H1 (cell line): Measurements from ENCODE around the gene MPST. TPM values are rescaled to one million over a fixed set of nuclear protein-coding genes. Genes with fewer than 3 reads are reported as not detected.

Experiments used
- CTCF ChIA-PET: fragments of 300-600 bp; sonication (Branson Sonifier 250); formaldehyde crosslinking; loops from one replicate; lab custom pipeline; 2021; ENCODE audit not compliant: partially characterized antibody; lab: Charles Lee
- POLR2A ChIA-PET: fragments of 300-600 bp; sonication (Branson Sonifier 250); formaldehyde crosslinking; loops from one replicate; lab custom pipeline; 2021; ENCODE audit warnings: inconsistent platforms; ENCODE audit not compliant: partially characterized antibody; lab: Charles Lee
- DNase-seq, 2 experiments: peaks; one replicate each; pipeline versions ENCODE4 v3.0.0 to v3.0.0-alpha.2; 2010 to 2022; ENCODE audit warnings: low spot score in 2 of 2, low read depth in 1 of 2, mixed read lengths in 1 of 2
- FAIRE-seq: peaks from 2 replicates; lab custom pipeline; 2011; peaks lifted over from hg19 to GRCh38; lab: Jason Lieb, UNC
- H2AFZ ChIP-seq: 2 replicates; pipeline ENCODE4 v1.8.1; 2012; ENCODE audit warnings: low read length, inconsistent platforms
- H2AK5ac ChIP-seq: 2 replicates; pipeline ENCODE4 v1.6.1; 2013; ENCODE audit warnings: low read depth, low read length
- H2BK120ac ChIP-seq: replicated peaks from 2 replicates; pipeline ENCODE3; 2013; ENCODE audit warnings: low read depth, low read length, inconsistent platforms
- H2BK12ac ChIP-seq: 2 replicates; pipeline ENCODE4 v1.6.1; 2013; ENCODE audit warnings: low read depth, low read length
- H2BK15ac ChIP-seq: 2 replicates; pipeline ENCODE4 v1.6.1; 2013; ENCODE audit warnings: low read length
- H2BK20ac ChIP-seq: 2 replicates; pipeline ENCODE4 v1.6.1; 2013; ENCODE audit warnings: low read length
- H2BK5ac ChIP-seq: 2 replicates; pipeline ENCODE4 v1.6.1; 2013; ENCODE audit warnings: low read depth, low read length
- H3K14ac ChIP-seq: 2 replicates; pipeline ENCODE4 v1.6.1; 2013; ENCODE audit warnings: inconsistent platforms; ENCODE audit not compliant: insufficient read length
- H3K18ac ChIP-seq: 2 replicates; pipeline ENCODE4 v1.6.1; 2013; ENCODE audit warnings: low read length; ENCODE audit errors: extremely low read depth
- H3K23ac ChIP-seq: 2 replicates; pipeline ENCODE4 v1.6.1; 2013; ENCODE audit warnings: inconsistent platforms; ENCODE audit not compliant: insufficient read length
- H3K23me2 ChIP-seq: 2 replicates; pipeline ENCODE4 v1.6.1; 2013; ENCODE audit warnings: low read depth, low read length
- H3K27ac ChIP-seq: 2 replicates; pipeline ENCODE4 v1.6.1; 2011; ENCODE audit warnings: low read depth, low read length, inconsistent platforms
- H3K27me3 ChIP-seq, 4 experiments: replicated peaks in 1 of 4; 1 replicate in 1 of 4; 2 replicates in 3 of 4; pipeline versions ENCODE4 v1.6.1 to v1.8.1; 2011 to 2013; ENCODE audit warnings: low read length in 3 of 4, mild to moderate bottlenecking in 3 of 4, inconsistent platforms in 2 of 4, mixed read lengths in 2 of 4, moderate library complexity in 1 of 4; ENCODE audit not compliant: control insufficient read depth in 3 of 4, insufficient read depth in 3 of 4; ENCODE audit errors: extremely low read depth in 1 of 4
- H3K36me3 ChIP-seq, 4 experiments: 2 replicates each; pipeline versions ENCODE4 v1.6.1 to v1.8.1; 2011 to 2013; ENCODE audit warnings: mild to moderate bottlenecking in 4 of 4, low read length in 3 of 4, moderate library complexity in 2 of 4, control low read depth in 1 of 4, inconsistent platforms in 1 of 4; ENCODE audit not compliant: insufficient read depth in 4 of 4, control insufficient read depth in 2 of 4
- H3K4ac ChIP-seq: replicated peaks from 2 replicates; pipeline ENCODE3; 2013; ENCODE audit warnings: low read length, low read depth, mixed read lengths, inconsistent platforms; ENCODE audit not compliant: insufficient read length
- H3K4me1 ChIP-seq, 4 experiments: replicated peaks in 1 of 4; 1 replicate in 1 of 4; 2 replicates in 3 of 4; pipeline versions ENCODE4 v1.6.1 to v1.8.1; 2011 to 2013; ENCODE audit warnings: low read length in 3 of 4, inconsistent platforms in 2 of 4, mixed read lengths in 1 of 4; ENCODE audit not compliant: insufficient read depth in 4 of 4, control insufficient read depth in 3 of 4
- H3K4me2 ChIP-seq, 2 experiments: 2 replicates each; pipeline versions ENCODE4 v1.6.1 to v1.8.1; 2011 to 2013; ENCODE audit warnings: low read depth in 2 of 2, low read length in 2 of 2, control low read depth in 1 of 2, inconsistent platforms in 1 of 2, mild to moderate bottlenecking in 1 of 2; ENCODE audit not compliant: insufficient read depth in 1 of 2
- H3K4me3 ChIP-seq, 4 experiments: fragments of 200-600, 300-600 bp in 1 of 4; sonication (generic), shearing (Covaris generic), sonication (Bioruptor Twin) in 1 of 4; 2 replicates each; pipeline versions ENCODE4 v1.5.1 to v1.8.1; 2011 to 2016; ENCODE audit warnings: low read length in 4 of 4, low read depth in 3 of 4, control low read depth in 2 of 4, inconsistent platforms in 2 of 4, mild to moderate bottlenecking in 2 of 4, mixed read lengths in 1 of 4, moderate library complexity in 1 of 4; ENCODE audit not compliant: insufficient read depth in 2 of 4; ENCODE audit errors: extremely low read depth in 1 of 4
- H3K56ac ChIP-seq: replicated peaks from 2 replicates; pipeline ENCODE3; 2013; ENCODE audit warnings: low read depth, mild to moderate bottlenecking, mixed read lengths, low read length, inconsistent platforms; ENCODE audit not compliant: insufficient read length
- H3K79me1 ChIP-seq: 2 replicates; pipeline ENCODE4 v1.6.1; 2013; ENCODE audit warnings: low read depth, low read length, control low read depth
- H3K79me2 ChIP-seq, 2 experiments: 2 replicates each; pipeline versions ENCODE4 v1.6.1 to v1.8.1; 2012 to 2013; ENCODE audit warnings: low read length in 2 of 2, mild to moderate bottlenecking in 2 of 2, inconsistent platforms in 1 of 2; ENCODE audit not compliant: insufficient read depth in 2 of 2, control insufficient read depth in 1 of 2
- H3K9ac ChIP-seq, 4 experiments: replicated peaks in 1 of 4; 1 replicate in 1 of 4; 2 replicates in 3 of 4; pipeline versions ENCODE4 v1.6.1 to v1.8.1; 2011 to 2013; ENCODE audit warnings: low read depth in 3 of 4, low read length in 3 of 4, control low read depth in 2 of 4, mild to moderate bottlenecking in 2 of 4, moderate library complexity in 2 of 4, inconsistent platforms in 1 of 4; ENCODE audit errors: extremely low read depth in 1 of 4
- H3K9me3 ChIP-seq, 2 experiments: 2 replicates each; pipeline versions ENCODE4 v1.6.1 to v1.8.1; 2012 to 2013; ENCODE audit warnings: mild to moderate bottlenecking in 2 of 2, moderate library complexity in 2 of 2, control low read depth in 1 of 2, inconsistent platforms in 1 of 2, low read depth in 1 of 2, low read length in 1 of 2, mixed read lengths in 1 of 2; ENCODE audit not compliant: insufficient read depth in 2 of 2
- H4K20me1 ChIP-seq, 2 experiments: replicated peaks in 1 of 2; 2 replicates each; pipeline versions ENCODE3 to v1.8.1; 2011 to 2013; ENCODE audit warnings: inconsistent platforms in 2 of 2, low read length in 2 of 2, mild to moderate bottlenecking in 1 of 2; ENCODE audit not compliant: insufficient read depth in 2 of 2, control insufficient read depth in 1 of 2
- H4K5ac ChIP-seq: 2 replicates; pipeline ENCODE4 v1.6.1; 2013; ENCODE audit warnings: low read length, low read depth, mixed read lengths, inconsistent platforms; ENCODE audit not compliant: insufficient read length
- H4K8ac ChIP-seq: 2 replicates; pipeline ENCODE4 v1.8.0; 2013; ENCODE audit warnings: mild to moderate bottlenecking, moderate library complexity, low read length, inconsistent platforms; ENCODE audit not compliant: insufficient read depth; ENCODE audit errors: extremely low read depth
- H4K91ac ChIP-seq: replicated peaks from 2 replicates; pipeline ENCODE3; 2013; ENCODE audit warnings: low read length, mixed read lengths, inconsistent platforms; ENCODE audit not compliant: insufficient read length
- E2F6 ChIP-seq: IDR thresholded peaks from 2 replicates; pipeline ENCODE4 v1.6.1; 2012; ENCODE audit warnings: inconsistent platforms
- WGBS, 2 experiments: shearing (Covaris generic) in 1 of 2; methylation state at CpG; one replicate each; pipeline versions ENCODE4 v1.1.6 to v1.1.7; 2013 to 2015; ENCODE audit warnings: low lambda C conversion rate in 2 of 2, mixed read lengths in 2 of 2, inconsistent platforms in 1 of 2, low coverage in 1 of 2, missing lambda C conversion rate in 1 of 2; ENCODE audit not compliant: insufficient replicate concordance in 2 of 2, insufficient coverage in 1 of 2, insufficient read length in 1 of 2; ENCODE audit errors: extremely low coverage in 1 of 2, missing lambda C conversion rate in 1 of 2; 5-methylcytosine and 5-hydroxymethylcytosine counted together
- polyA plus RNA-seq, 7 experiments: library from polyadenylated mRNA; depleted of rRNA in 3 of 7; stranded (reverse) in 5 of 7; unstranded in 2 of 7; fragments of >200 nt in 5 of 7; fragments of 200-250 nt in 2 of 7; gene quantifications; 1 replicate in 5 of 7; 2 replicates in 1 of 7; 4 replicates in 1 of 7; pipeline versions ENCODE4 v1.2.1 to v1.2.3, GENCODE V29; 2011 to 2013; ENCODE audit warnings: missing spikeins in 2 of 7, mixed read lengths in 2 of 7
- total RNA-seq: library from RNA; stranded (reverse); fragmentation: NEBNext Ultra II Directional; extraction: Animal tissue kit (Norgen Biotek cat#: 25700); gene quantifications from 2 replicates; pipeline ENCODE4 v1.2.1, GENCODE V29; 2021
- TF ChIP-seq, protein P1 (sequence below): IDR thresholded peaks from 2 replicates; pipeline ENCODE4 v1.6.1; 2011; ENCODE audit warnings: low read length, improper control_type of control experiment

Gene MPST
- total and polyA plus RNA-seq, 2 of the 8 experiments (the other 6 are each of a cell fraction or from before 2014, with no cell fraction given) = 86.0 to 124 TPM

DNA sequence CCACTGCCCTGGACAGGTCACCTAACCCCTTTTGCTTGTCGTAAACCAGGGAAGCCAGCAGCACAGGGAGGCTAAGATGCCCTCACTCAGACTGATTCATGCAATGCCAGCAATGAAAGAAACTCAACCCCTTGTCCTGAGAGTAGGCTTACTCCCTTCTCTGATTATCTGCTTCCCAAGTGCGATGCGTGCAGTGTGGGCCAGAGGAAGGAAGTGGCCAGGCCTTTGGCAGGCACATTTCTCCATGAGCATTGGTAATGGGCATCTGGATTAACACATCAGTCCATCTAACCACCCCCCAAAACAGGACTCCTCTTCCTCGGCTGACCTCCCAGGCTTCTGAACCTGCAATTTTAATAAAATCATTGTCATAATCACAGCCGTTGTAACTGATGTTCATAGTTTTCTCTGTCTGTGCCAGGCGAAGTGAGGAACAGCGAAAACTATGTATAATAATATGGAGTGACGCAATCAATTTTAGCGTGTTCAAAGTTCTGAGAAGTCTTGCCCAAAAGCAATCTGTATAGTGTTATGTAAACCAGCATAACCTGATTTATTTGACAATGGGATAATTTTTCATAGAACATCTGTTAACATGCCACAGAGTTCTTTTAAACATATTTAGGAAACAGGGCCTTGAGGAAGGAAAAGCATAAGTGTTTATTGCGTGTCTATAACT is 34.2 kb upstream of the MPST start:
- Histone ChIP-seq H2BK12ac (no peak overlapping the region), H2AK5ac (no peak overlapping the region), H3K4me1 (no peaks in the 10 kb centered on the region), H2BK15ac (no peak overlapping the region), H3K79me2 (no peaks in the 10 kb centered on the region), H2AFZ (no peak overlapping the region), H3K27me3 (peaks cover 0 to 3% (median 0%) of the 10 kb centered on the region in 4 experiments; a peak in 2 of 7 replicates), H2BK120ac (no peak overlapping the region), H2BK5ac (no peak overlapping the region), H3K79me1 (no peaks in the 10 kb centered on the region), H4K8ac (no peak overlapping the region), H3K9me3 (peaks cover 9 to 16% of the 10 kb centered on the region in 2 experiments), H3K14ac (no peak overlapping the region), H4K91ac (no peak overlapping the region), H4K5ac (no peak overlapping the region), H3K23ac (no peak overlapping the region), H3K23me2 (no peaks in the 10 kb centered on the region), H3K9ac (no peak overlapping the region), H3K27ac (no peak overlapping the region), H3K4me3 (no peak overlapping the region), H3K4me2 (no peak overlapping the region), H2BK20ac (no peak overlapping the region), H3K36me3 (no peaks in the 10 kb centered on the region), H4K20me1 (no peaks in the 10 kb centered on the region), H3K4ac (no peak overlapping the region), H3K18ac (no peak overlapping the region), H3K56ac (no peak overlapping the region)
- CTCF ChIA-PET = interaction anchor here (0.9 to 2.3 kb wide), 2 partner anchors 8 to 129 kb away, joined by 3 to 18 read pairs; no protein-coding TSS in a partner anchor
- DNase-seq (no peak), FAIRE-seq (no peak)
- WGBS, 2 experiments = 92% methylated on average over 10 of the region's 10 CpGs; no CpG with 5 or more reads in 1 of the 2 experiments
- POLR2A ChIA-PET = interaction anchor here (0.6 kb wide), 1 partner anchor 88 kb away, joined by 3 read pairs; no protein-coding TSS in a partner anchor
- no peak for TF ChIP-seq E2F6
- TF ChIP-seq, protein P1, sequence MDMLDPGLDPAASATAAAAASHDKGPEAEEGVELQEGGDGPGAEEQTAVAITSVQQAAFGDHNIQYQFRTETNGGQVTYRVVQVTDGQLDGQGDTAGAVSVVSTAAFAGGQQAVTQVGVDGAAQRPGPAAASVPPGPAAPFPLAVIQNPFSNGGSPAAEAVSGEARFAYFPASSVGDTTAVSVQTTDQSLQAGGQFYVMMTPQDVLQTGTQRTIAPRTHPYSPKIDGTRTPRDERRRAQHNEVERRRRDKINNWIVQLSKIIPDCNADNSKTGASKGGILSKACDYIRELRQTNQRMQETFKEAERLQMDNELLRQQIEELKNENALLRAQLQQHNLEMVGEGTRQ = no peak
